A673 (cell line): ENCODE data around the gene NRTN. TPM values are rescaled to one million over a fixed set of nuclear protein-coding genes. Genes with fewer than 3 reads are reported as not detected.

ENCODE experiments used
- BruUV-seq: library from RNA; stranded (reverse); fragments of 400-500 nt; replicated peaks from 2 replicates; lab custom pipeline; 2021; lab: Mats Ljungman, UMichigan
- CTCF ChIA-PET: fragments of 300-600 bp; sonication (Branson Sonifier 250); formaldehyde crosslinking; loops from one replicate; lab custom pipeline; 2022; ENCODE audit warnings: antibody characterized with exemption; lab: Charles Lee
- POLR2A ChIA-PET: fragments of 300-600 bp; sonication (Branson Sonifier 250); formaldehyde crosslinking; loops from one replicate; lab custom pipeline; 2022; ENCODE audit warnings: antibody characterized with exemption; ENCODE audit not compliant: low non-redundant PET; lab: Charles Lee
- DNase-seq: peaks from one replicate; pipeline ENCODE4 v3.0.0-alpha.2; 2015; ENCODE audit warnings: low spot score
- H3K27ac ChIP-seq: fragments of 200-600 bp; sonication (generic); 2 replicates; pipeline ENCODE4 v1.5.1; 2016; ENCODE audit warnings: mixed run types, low read depth, mild to moderate bottlenecking, mixed read lengths, antibody characterized with exemption, low read length; ENCODE audit not compliant: poor library complexity, severe bottlenecking
- H3K27me3 ChIP-seq: fragments of 200-600 bp; sonication (generic); replicated peaks from 2 replicates; pipeline ENCODE4 v1.6.1; 2017; ENCODE audit warnings: mixed run types, low read depth, mild to moderate bottlenecking, mixed read lengths, antibody characterized with exemption, low read length; ENCODE audit not compliant: insufficient read depth, poor library complexity
- H3K36me3 ChIP-seq: fragments of 200-600 bp; sonication (generic); 2 replicates; pipeline ENCODE4 v1.6.1; 2016; ENCODE audit warnings: mixed run types, mild to moderate bottlenecking, mixed read lengths, antibody characterized with exemption, low read length; ENCODE audit not compliant: insufficient read depth, poor library complexity, severe bottlenecking
- H3K4me1 ChIP-seq: fragments of 200-600 bp; sonication (generic); 2 replicates; pipeline ENCODE4 v1.6.1; 2017; ENCODE audit warnings: mixed run types, mild to moderate bottlenecking, mixed read lengths, antibody characterized with exemption, low read length; ENCODE audit not compliant: insufficient read depth, poor library complexity, severe bottlenecking
- H3K4me3 ChIP-seq: fragments of 200-600 bp; sonication (generic); 2 replicates; pipeline ENCODE4 v1.5.1; 2016; ENCODE audit warnings: low read depth, mixed run types, mild to moderate bottlenecking, mixed read lengths, low read length; ENCODE audit not compliant: poor library complexity, severe bottlenecking
- H3K9me3 ChIP-seq: fragments of 200-600 bp; sonication (generic); 2 replicates; pipeline ENCODE4 v1.6.1; 2016; ENCODE audit warnings: mixed run types, low read depth, mild to moderate bottlenecking, mixed read lengths, antibody characterized with exemption, low read length; ENCODE audit not compliant: poor library complexity, severe bottlenecking
- EZH2 ChIP-seq: fragments of 200-600 bp; sonication (generic); IDR thresholded peaks from 2 replicates; pipeline ENCODE4 v1.6.1; 2017; ENCODE audit warnings: borderline replicate concordance, low read depth, mild to moderate bottlenecking, mixed read lengths, antibody characterized with exemption, low read length; ENCODE audit not compliant: poor library complexity, severe bottlenecking
- intact Hi-C: fragments of 100-400 bp; cut with micrococcal nuclease; formaldehyde crosslinking; loops from one replicate; pipeline ENCODE4 v1.10.0; 2022; ENCODE audit not compliant: unreplicated experiment
- total RNA-seq: library from RNA; stranded (reverse); gene quantifications from 2 replicates; pipeline ENCODE4 v1.2.3, GENCODE V29; 2021
- TF ChIP-seq, protein P1 (sequence below): fragments of 300-800, 200-600 bp; sonication (generic); conservative IDR thresholded peaks from 2 replicates; pipeline ENCODE4 v1.5.1; 2017; ENCODE audit warnings: low read depth, mild to moderate bottlenecking, antibody characterized with exemption, low read length, moderate library complexity, mixed read lengths

NRTN gene
- total RNA-seq, 1 experiment from 2014 or later, result 1.6 TPM

DNA sequence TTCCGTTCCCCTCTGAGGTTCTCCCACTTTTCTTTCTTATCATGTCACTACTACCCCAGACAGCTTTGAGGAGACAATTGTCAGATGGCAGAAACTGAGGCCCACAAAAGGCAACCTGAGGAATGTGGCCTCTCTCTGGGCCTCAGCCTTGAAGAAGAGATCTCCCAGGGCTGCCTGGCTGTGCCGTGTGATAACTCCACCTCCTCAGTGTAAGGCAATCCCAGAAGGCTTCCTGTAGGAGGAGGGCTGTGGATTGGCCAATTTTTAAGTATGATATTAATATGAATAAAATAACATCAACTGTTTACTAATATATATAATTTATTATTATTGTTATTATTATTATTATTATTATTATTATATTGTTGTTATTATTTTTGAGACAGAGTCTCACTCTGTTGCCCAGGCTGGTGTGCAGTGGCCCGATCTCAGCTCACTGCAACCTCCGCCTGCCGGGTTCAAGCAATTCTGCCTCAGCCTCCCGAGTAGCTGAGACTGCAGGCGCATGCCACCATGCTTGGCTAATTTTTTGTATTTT is 9.4 kb upstream of the NRTN start:
- Histone ChIP-seq H3K4me3 (no peak overlapping the region), H3K27me3 (no peaks in the 10 kb centered on the region), H3K36me3 (no peaks in the 10 kb centered on the region), H3K9me3 (no peaks in the 10 kb centered on the region), H3K27ac (no peak overlapping the region), H3K4me1 (no peaks in the 10 kb centered on the region)
- no peak for DNase-seq
- ChIA-PET CTCF (interaction anchor here (0.6 to 1.1 kb wide), 3 partner anchors 8 to 343 kb away, joined by 5 to 7 read pairs (median 6); no protein-coding TSS in a partner anchor), POLR2A (no interaction called here)
- no TSS peak for BruUV-seq
- intact Hi-C loops, result no loop called here
- no peak for TF ChIP-seq EZH2
- TF ChIP-seq, protein P1, sequence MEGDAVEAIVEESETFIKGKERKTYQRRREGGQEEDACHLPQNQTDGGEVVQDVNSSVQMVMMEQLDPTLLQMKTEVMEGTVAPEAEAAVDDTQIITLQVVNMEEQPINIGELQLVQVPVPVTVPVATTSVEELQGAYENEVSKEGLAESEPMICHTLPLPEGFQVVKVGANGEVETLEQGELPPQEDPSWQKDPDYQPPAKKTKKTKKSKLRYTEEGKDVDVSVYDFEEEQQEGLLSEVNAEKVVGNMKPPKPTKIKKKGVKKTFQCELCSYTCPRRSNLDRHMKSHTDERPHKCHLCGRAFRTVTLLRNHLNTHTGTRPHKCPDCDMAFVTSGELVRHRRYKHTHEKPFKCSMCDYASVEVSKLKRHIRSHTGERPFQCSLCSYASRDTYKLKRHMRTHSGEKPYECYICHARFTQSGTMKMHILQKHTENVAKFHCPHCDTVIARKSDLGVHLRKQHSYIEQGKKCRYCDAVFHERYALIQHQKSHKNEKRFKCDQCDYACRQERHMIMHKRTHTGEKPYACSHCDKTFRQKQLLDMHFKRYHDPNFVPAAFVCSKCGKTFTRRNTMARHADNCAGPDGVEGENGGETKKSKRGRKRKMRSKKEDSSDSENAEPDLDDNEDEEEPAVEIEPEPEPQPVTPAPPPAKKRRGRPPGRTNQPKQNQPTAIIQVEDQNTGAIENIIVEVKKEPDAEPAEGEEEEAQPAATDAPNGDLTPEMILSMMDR, result no peak

GRCh38 chr19:5798244-5798643 is 6.6 kb upstream of the NRTN start:
- H3K27ac ChIP-seq, result no peak overlapping the region
- intact Hi-C loops, result no loop called here
- peaks cover 13% of the 10 kb centered on the region for H3K4me1 ChIP-seq
- H3K27me3 ChIP-seq, result no peaks in the 10 kb centered on the region
- ChIA-PET POLR2A (no interaction called here), CTCF (no interaction called here)
- DNase-seq, result no peak
- no peak overlapping the region for H3K4me3 ChIP-seq
- BruUV-seq, result no TSS peak
- no peaks in the 10 kb centered on the region for H3K9me3 ChIP-seq
- H3K36me3 ChIP-seq, result no peaks in the 10 kb centered on the region
- TF ChIP-seq EZH2, result no peak
- TF ChIP-seq, protein P1, result no peak

DNA sequence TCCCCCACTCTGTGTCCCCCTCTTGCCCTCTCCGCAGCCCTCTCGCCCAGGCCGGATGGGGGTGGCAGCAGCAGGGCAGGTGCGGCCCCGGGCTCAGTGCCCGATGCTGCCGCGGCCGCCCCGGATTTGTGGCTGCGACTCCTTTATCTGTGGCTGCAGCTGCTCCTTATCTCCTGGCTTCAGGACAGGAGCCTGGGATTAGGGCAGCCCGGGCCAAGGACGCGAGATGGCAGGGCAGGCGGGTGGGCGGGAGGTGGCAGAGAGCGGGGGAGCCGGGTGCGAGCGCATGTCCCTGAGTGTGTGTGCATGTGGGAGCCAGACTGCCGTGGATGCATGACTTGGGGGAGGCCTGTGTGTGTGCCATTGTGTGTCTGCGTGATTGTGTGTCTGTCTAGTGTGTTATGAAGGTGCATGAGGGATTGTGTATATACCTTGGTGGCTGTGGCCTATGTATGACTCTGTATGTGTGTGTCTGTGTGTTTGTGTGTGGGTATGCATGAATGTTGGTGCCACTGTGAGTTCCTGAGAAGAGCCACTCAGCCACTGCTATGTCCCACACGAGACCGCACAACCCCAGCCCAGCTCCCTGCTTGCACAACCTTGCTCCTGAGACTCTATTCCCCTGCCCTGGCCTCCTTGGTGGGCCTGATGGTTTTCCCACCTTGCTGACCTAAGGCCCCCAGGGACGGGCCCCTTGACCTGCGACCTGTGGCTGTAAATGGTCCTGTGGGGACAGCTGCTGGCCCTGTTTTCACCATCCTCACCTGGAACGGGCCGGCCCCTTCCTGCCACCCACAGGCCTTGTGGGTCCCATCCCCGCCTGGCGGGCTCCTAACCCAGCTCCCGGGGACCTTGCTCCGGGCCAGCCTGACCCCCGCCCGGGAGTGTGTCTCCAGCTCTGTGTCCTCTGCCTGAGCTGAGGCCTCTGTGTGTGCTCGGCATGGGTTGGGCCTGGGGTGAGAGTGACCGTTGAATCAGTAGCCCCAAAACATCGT is 5.3 kb upstream of the NRTN start:
- Histone ChIP-seq H3K9me3 (no peaks in the 10 kb centered on the region), H3K27ac (no peak overlapping the region), H3K4me3 (no peak overlapping the region), H3K4me1 (peaks cover 22% of the 10 kb centered on the region), H3K27me3 (no peaks in the 10 kb centered on the region), H3K36me3 (no peaks in the 10 kb centered on the region)
- BruUV-seq, result no TSS peak
- ChIA-PET CTCF (no interaction called here), POLR2A (interaction anchor here (0.6 kb wide), 1 partner anchor 11 kb away, joined by 3 read pairs; no protein-coding TSS in a partner anchor)
- DNase-seq, result no peak
- intact Hi-C loops, result no loop called here
- TF ChIP-seq, protein P1, result no peak
- TF ChIP-seq EZH2, result no peak
